ENCODE results near the gene JOSD2. TPM values are rescaled to one million over a fixed set of nuclear protein-coding genes. Genes with fewer than 3 reads are reported as not detected.
A peak's percentile ranks its signal among the peaks of the same experiment; 100 is the strongest.

JOSD2 gene
- total and polyA plus RNA-seq, 2 of the 4 experiments (the other 2 are of a cell fraction), result 12.2 to 54.1 TPM

DNA sequence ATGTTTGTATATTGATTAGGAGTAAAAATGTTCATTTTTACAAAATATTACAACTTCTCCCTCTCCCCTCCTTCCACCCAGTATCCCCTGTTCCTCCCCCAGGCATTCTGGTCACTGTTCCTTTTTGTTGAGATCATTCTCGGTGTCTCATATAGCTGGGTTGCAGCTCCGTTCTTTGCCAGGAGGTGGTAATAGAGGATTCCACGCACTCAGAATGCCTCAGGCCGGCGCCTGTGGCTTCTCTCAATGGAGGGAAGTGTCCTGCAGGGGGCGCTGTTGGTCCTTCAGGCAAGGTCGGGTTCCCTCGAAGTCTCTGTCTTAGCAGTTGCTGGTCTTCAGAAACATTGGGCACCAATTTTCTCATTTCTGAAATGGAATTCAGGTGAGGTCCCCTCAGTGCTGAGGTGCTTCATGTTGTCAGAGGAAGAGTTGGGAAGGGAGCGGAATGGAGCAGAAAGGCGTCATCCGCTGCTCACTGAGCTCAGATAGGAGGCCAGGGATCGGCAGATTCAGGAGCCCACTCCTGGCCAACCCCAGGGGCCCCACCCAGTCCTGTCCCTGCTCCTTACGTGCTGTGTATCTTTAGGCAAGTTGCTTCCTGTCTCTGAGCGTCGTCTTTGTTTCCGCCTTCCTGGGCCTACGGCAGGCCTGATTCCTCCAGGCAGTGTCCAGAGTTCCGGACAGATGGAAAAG, 24.0 kb downstream of the JOSD2 start:
- Histone ChIP-seq H3K4ac (ENCODE audit: low read depth, low read length) (no peak overlapping the region), H3K9me3 (ENCODE audit: control insufficient read depth, insufficient read depth, low read length) (peaks cover 6% of the 10 kb centered on the region; the same call in 1 of the 2 replicates), H3K9ac (ENCODE audit: low read depth, low read length) (no peak overlapping the region), H2BK5ac (ENCODE audit: low read depth, low read length, poor library complexity, severe bottlenecking) (no peak overlapping the region), H3K4me1 (ENCODE audit: control insufficient read depth, insufficient read depth, low read length) (no peaks in the 10 kb centered on the region), H2BK20ac (ENCODE audit: low read depth, low read length) (no peak overlapping the region), H2BK120ac (ENCODE audit: low read depth, low read length) (no peak overlapping the region), H3K4me3 (ENCODE audit: insufficient read depth, low read depth, low read length) (no peak overlapping the region), H2BK15ac (ENCODE audit: low read depth, low read length) (no peak overlapping the region), H4K20me1 (ENCODE audit: insufficient read depth, low read length) (no peaks in the 10 kb centered on the region), H2AK5ac (ENCODE audit: low read depth, low read length) (no peak overlapping the region), H2AK9ac (replicated peaks; ENCODE audit: low read depth, low read length, poor library complexity) (no peak overlapping the region), H3K4me2 (ENCODE audit: low read depth, low read length) (no peak overlapping the region), H4K5ac (ENCODE audit: low read depth, low read length) (no peak overlapping the region), H4K91ac (ENCODE audit: insufficient read depth, low read depth, low read length) (no peak overlapping the region), H2AFZ (replicated peaks; ENCODE audit: low read length, poor library complexity) (no peak overlapping the region), H3K56ac (ENCODE audit: extremely low read depth, insufficient read depth, low read length) (no peak overlapping the region), H3K9me1 (ENCODE audit: insufficient read depth, low read length) (no peaks in the 10 kb centered on the region), H3K36me3 (ENCODE audit: control insufficient read depth, insufficient read depth, low read length) (peaks cover 8% of the 10 kb centered on the region), H4K8ac (ENCODE audit: low read depth in 2 of 2, low read length in 2 of 2) (no peak overlapping the region), H3K27me3 (ENCODE audit: control insufficient read depth, insufficient read depth, low read length) (peaks cover 29% of the 10 kb centered on the region), H3K18ac (ENCODE audit: low read depth, low read length) (no peak overlapping the region), H3K79me1 (ENCODE audit: low read depth in 1 of 2, low read length in 2 of 2) (no peaks in the 10 kb centered on the region; a peak in 1 of 4 replicates), H3K23ac (ENCODE audit: low read depth, low read length) (no peak overlapping the region), H3K14ac (replicated peaks; ENCODE audit: low read depth, low read length) (no peak overlapping the region), H3K27ac (ENCODE audit: insufficient read depth, low read length) (no peak overlapping the region)
- TF ChIP-seq, protein P1, sequence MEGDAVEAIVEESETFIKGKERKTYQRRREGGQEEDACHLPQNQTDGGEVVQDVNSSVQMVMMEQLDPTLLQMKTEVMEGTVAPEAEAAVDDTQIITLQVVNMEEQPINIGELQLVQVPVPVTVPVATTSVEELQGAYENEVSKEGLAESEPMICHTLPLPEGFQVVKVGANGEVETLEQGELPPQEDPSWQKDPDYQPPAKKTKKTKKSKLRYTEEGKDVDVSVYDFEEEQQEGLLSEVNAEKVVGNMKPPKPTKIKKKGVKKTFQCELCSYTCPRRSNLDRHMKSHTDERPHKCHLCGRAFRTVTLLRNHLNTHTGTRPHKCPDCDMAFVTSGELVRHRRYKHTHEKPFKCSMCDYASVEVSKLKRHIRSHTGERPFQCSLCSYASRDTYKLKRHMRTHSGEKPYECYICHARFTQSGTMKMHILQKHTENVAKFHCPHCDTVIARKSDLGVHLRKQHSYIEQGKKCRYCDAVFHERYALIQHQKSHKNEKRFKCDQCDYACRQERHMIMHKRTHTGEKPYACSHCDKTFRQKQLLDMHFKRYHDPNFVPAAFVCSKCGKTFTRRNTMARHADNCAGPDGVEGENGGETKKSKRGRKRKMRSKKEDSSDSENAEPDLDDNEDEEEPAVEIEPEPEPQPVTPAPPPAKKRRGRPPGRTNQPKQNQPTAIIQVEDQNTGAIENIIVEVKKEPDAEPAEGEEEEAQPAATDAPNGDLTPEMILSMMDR (conservative IDR thresholded peaks at IDR 0.05; ENCODE audit: low read depth, low read length), result peak; percentile 41
- TF ChIP-seq RAD21 (IDR thresholded peaks at IDR 0.05; ENCODE audit: low read length) (peak; percentile 33; the same call in 1 of the 2 replicates), NFE2L2 (IDR thresholded peaks at IDR 0.05; ENCODE audit: low read depth, low read length) (no peak)
- BruUV-seq (replicated peaks), result no TSS peak
- ChIA-PET CTCF (no interaction called here), POLR2A (ENCODE audit: unreplicated experiment) (no interaction called here)
- 56% methylated on average over 2 of the region's 18 CpGs; no CpG with 5 or more reads in 1 of the 2 experiments for WGBS, 2 experiments (ENCODE audit: extremely low coverage in 2 of 2, insufficient read length in 1 of 2)
- DNase-seq, result peak; percentile 19
- ATAC-seq (ENCODE audit: low read depth), result no peak
- intact Hi-C loops (cut with micrococcal nuclease) (no loop called here), dilution Hi-C loops (cut with HindIII; ENCODE audit: low sequenced_read_pairs, unreplicated experiment) (no loop called here), in situ Hi-C loops (cut with MboI; ENCODE audit: low sequenced_read_pairs) (no loop called here)

Data from IMR-90 (cell line).